ENCODE data around the gene SLC29A1.
A peak's percentile ranks its signal among the peaks of the same experiment; 100 is the strongest.

The SLC29A1 gene

DNA sequence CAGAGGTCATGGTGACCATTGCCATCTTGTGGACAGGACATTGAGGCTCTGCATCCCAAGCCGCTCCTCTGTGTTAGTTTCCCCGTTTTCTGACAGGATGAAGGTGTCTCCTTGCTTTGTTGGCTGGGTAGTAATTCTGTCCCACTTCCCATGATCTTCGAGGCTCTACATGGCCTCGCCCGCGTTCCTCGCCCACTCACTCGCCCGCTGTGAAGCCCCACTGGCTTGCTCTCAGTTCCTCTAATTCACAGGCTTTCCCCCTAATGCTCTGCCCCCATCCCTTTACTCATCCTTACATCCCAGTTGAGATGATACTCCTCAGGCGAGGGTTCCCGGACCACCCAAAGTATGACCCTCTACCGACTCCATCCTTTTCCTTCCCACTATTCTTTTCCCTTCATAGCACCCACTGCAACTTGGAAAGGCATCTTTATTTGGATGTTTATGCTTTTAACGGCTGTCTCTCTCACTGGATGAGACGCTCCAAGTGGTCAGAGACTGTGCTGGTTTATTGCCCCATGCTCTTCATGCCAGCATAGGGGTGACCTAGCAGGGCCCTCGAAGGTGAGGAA, 34.4 kb downstream of the SLC29A1 start:
- Histone ChIP-seq H2AFZ (ENCODE audit: low read depth, low read length) (peak overlapping the region; percentile 81), H3K4me3 (ENCODE audit: low read depth in 1 of 2, low read length in 2 of 2) (peak overlapping the region in 1 of 2 experiments; percentile 96; a peak in 2 of 4 replicates), H3K9me3 (ENCODE audit: insufficient read depth, low read length, severe bottlenecking) (no peaks in the 10 kb centered on the region), H4K20me1 (ENCODE audit: insufficient read depth, low read length) (peaks cover 22% of the 10 kb centered on the region), H3K9ac (ENCODE audit: low read depth, low read length) (peak overlapping the region; percentile 88), H3K36me3 (ENCODE audit: insufficient read depth, low read length) (peaks cover 67% of the 10 kb centered on the region), H3K27ac (ENCODE audit: low read length) (peak overlapping the region; percentile 81), H3K79me2 (ENCODE audit: insufficient read depth, low read length) (peaks cover 15% of the 10 kb centered on the region), H3K4me2 (ENCODE audit: insufficient read depth, low read length) (peak overlapping the region; percentile 92), H3K4me1 (ENCODE audit: insufficient read depth, low read length) (peaks cover 40% of the 10 kb centered on the region), H3K27me3 (ENCODE audit: insufficient read depth, low read length, poor library complexity) (no peaks in the 10 kb centered on the region)
- no peak for DNase-seq
- TF ChIP-seq CTCF (IDR thresholded peaks at IDR 0.05; ENCODE audit: borderline replicate concordance, extremely low read depth, low read length, poor library complexity, severe bottlenecking) (no peak), EZH2 (IDR thresholded peaks at IDR 0.05; ENCODE audit: borderline replicate concordance, low read depth, low read length, severe bottlenecking) (no peak)
- ATAC-seq (ENCODE audit: insufficient read depth, low read depth), result no peak; the same call in 2 of the 3 replicates

GRCh38 chr6:44258325-44258863, 35.0 kb downstream of the SLC29A1 start:
- Histone ChIP-seq H3K36me3 (ENCODE audit: insufficient read depth, low read length) (peaks cover 64% of the 10 kb centered on the region), H4K20me1 (ENCODE audit: insufficient read depth, low read length) (peaks cover 19% of the 10 kb centered on the region), H3K4me3 (ENCODE audit: low read depth in 1 of 2, low read length in 2 of 2) (no peak overlapping the region), H3K79me2 (ENCODE audit: insufficient read depth, low read length) (peaks cover 19% of the 10 kb centered on the region), H3K9ac (ENCODE audit: low read depth, low read length) (no peak overlapping the region), H3K27me3 (ENCODE audit: insufficient read depth, low read length, poor library complexity) (no peaks in the 10 kb centered on the region), H3K4me1 (ENCODE audit: insufficient read depth, low read length) (peaks cover 46% of the 10 kb centered on the region), H2AFZ (ENCODE audit: low read depth, low read length) (no peak overlapping the region), H3K27ac (ENCODE audit: low read length) (no peak overlapping the region), H3K4me2 (ENCODE audit: insufficient read depth, low read length) (peak overlapping the region; percentile 92), H3K9me3 (ENCODE audit: insufficient read depth, low read length, severe bottlenecking) (no peaks in the 10 kb centered on the region)
- DNase-seq, result no peak
- ATAC-seq (ENCODE audit: insufficient read depth, low read depth), result no peak
- no peak for TF ChIP-seq EZH2 (IDR thresholded peaks at IDR 0.05; ENCODE audit: borderline replicate concordance, low read depth, low read length, severe bottlenecking)
- no peak for TF ChIP-seq CTCF (IDR thresholded peaks at IDR 0.05; ENCODE audit: borderline replicate concordance, extremely low read depth, low read length, poor library complexity, severe bottlenecking)

- ATAC-seq (ENCODE audit: insufficient read depth, low read depth) (no peak), DNase-seq (no peak)
- TF ChIP-seq EZH2 (IDR thresholded peaks at IDR 0.05; ENCODE audit: borderline replicate concordance, low read depth, low read length, severe bottlenecking) (no peak), CTCF (IDR thresholded peaks at IDR 0.05; ENCODE audit: borderline replicate concordance, extremely low read depth, low read length, poor library complexity, severe bottlenecking) (no peak)
- Histone ChIP-seq H3K4me2 (ENCODE audit: insufficient read depth, low read length) (no peak overlapping the region), H3K79me2 (ENCODE audit: insufficient read depth, low read length) (peaks cover 24% of the 10 kb centered on the region), H3K27ac (ENCODE audit: low read length) (no peak overlapping the region), H3K36me3 (ENCODE audit: insufficient read depth, low read length) (peaks cover 59% of the 10 kb centered on the region), H2AFZ (ENCODE audit: low read depth, low read length) (no peak overlapping the region), H3K4me3 (ENCODE audit: low read depth in 1 of 2, low read length in 2 of 2) (no peak overlapping the region), H4K20me1 (ENCODE audit: insufficient read depth, low read length) (peaks cover 22% of the 10 kb centered on the region), H3K27me3 (ENCODE audit: insufficient read depth, low read length, poor library complexity) (no peaks in the 10 kb centered on the region), H3K9ac (ENCODE audit: low read depth, low read length) (no peak overlapping the region), H3K9me3 (ENCODE audit: insufficient read depth, low read length, severe bottlenecking) (no peaks in the 10 kb centered on the region), H3K4me1 (ENCODE audit: insufficient read depth, low read length) (peaks cover 51% of the 10 kb centered on the region)
These were observed 35.5 kb downstream of the SLC29A1 start for GRCh38 chr6:44258921-44259320.

All from DND-41 (cell line).